Measurements from ENCODE around the gene SPATA1. TPM values are rescaled to one million over a fixed set of nuclear protein-coding genes. Genes with fewer than 3 reads are reported as not detected.

SPATA1 gene
- total and polyA plus RNA-seq, 2 of the 8 experiments (the other 6 are each of a cell fraction or from before 2014, with no cell fraction given), result 0.51 to 1.1 TPM

- no peak overlapping the region for H2AK5ac ChIP-seq (ENCODE audit: low read depth, low read length)
- no peak overlapping the region for H3K27ac ChIP-seq (ENCODE audit: low read depth, low read length)
- no peaks in the 10 kb centered on the region for H3K79me1 ChIP-seq (ENCODE audit: low read depth, low read length)
- H3K9ac ChIP-seq (replicated peaks in 1 of 4; ENCODE audit: extremely low read depth in 1 of 4, low read depth in 3 of 4, low read length in 3 of 4), result no peak overlapping the region
- no peaks in the 10 kb centered on the region for H3K27me3 ChIP-seq (replicated peaks in 1 of 4; ENCODE audit: control insufficient read depth in 3 of 4, extremely low read depth in 1 of 4, insufficient read depth in 3 of 4, low read length in 3 of 4)
- H4K20me1 ChIP-seq (replicated peaks in 1 of 2; ENCODE audit: control insufficient read depth in 1 of 2, insufficient read depth in 2 of 2, low read length in 2 of 2), result no peaks in the 10 kb centered on the region
- H4K8ac ChIP-seq (ENCODE audit: extremely low read depth, insufficient read depth, low read length), result no peak overlapping the region
- H4K5ac ChIP-seq (ENCODE audit: insufficient read length, low read depth, low read length), result no peak overlapping the region
- H2BK15ac ChIP-seq (ENCODE audit: low read length), result no peak overlapping the region
- H3K56ac ChIP-seq (replicated peaks; ENCODE audit: insufficient read length, low read depth, low read length), result no peak overlapping the region
- H2AFZ ChIP-seq (ENCODE audit: low read length), result no peak overlapping the region
- H3K23me2 ChIP-seq (ENCODE audit: low read depth, low read length), result peaks cover 5% of the 10 kb centered on the region; the same call in 1 of the 2 replicates
- H3K4me2 ChIP-seq (ENCODE audit: insufficient read depth in 1 of 2, low read depth in 2 of 2, low read length in 2 of 2), result no peak overlapping the region
- no peaks in the 10 kb centered on the region for H3K36me3 ChIP-seq (ENCODE audit: control insufficient read depth in 2 of 4, insufficient read depth in 4 of 4, low read length in 3 of 4)
- no peaks in the 10 kb centered on the region for H3K79me2 ChIP-seq (ENCODE audit: control insufficient read depth in 1 of 2, insufficient read depth in 2 of 2, low read length in 2 of 2)
- no peak overlapping the region for H3K18ac ChIP-seq (ENCODE audit: extremely low read depth, low read length)
- no peak for DNase-seq (ENCODE audit: low read depth in 1 of 2, low spot score in 2 of 2)
- no peak overlapping the region for H3K23ac ChIP-seq (ENCODE audit: insufficient read length)
- POLR2A ChIA-PET (ENCODE audit: partially characterized antibody), result no interaction called here
- H2BK12ac ChIP-seq (ENCODE audit: low read depth, low read length), result no peak overlapping the region
- peaks cover 4 to 13% (median 6%) of the 10 kb centered on the region in 4 experiments; a peak in 6 of 7 replicates for H3K4me1 ChIP-seq (replicated peaks in 1 of 4; ENCODE audit: control insufficient read depth in 3 of 4, insufficient read depth in 4 of 4, low read length in 3 of 4)
- no peak overlapping the region for H3K4ac ChIP-seq (replicated peaks; ENCODE audit: insufficient read length, low read depth, low read length)
- no peak for FAIRE-seq
- no peak overlapping the region for H2BK5ac ChIP-seq (ENCODE audit: low read depth, low read length)
- no peak overlapping the region for H4K91ac ChIP-seq (replicated peaks; ENCODE audit: insufficient read length, low read length)
- no peak overlapping the region for H3K4me3 ChIP-seq (ENCODE audit: extremely low read depth in 1 of 4, insufficient read depth in 2 of 4, low read depth in 3 of 4, low read length in 4 of 4)
- H2BK20ac ChIP-seq (ENCODE audit: low read length), result no peak overlapping the region
- H3K9me3 ChIP-seq (ENCODE audit: insufficient read depth in 2 of 2, low read depth in 1 of 2, low read length in 1 of 2), result no peaks in the 10 kb centered on the region; a peak in 1 of 4 replicates
- no peak for TF ChIP-seq TAF1 (IDR thresholded peaks at IDR 0.05; ENCODE audit: low read depth, low read length)
- no peak for TF ChIP-seq BACH1 (IDR thresholded peaks at IDR 0.05; ENCODE audit: low read length)
- TF ChIP-seq JUN (IDR thresholded peaks at IDR 0.05; ENCODE audit: low read depth, low read length), result no peak
- TF ChIP-seq CHD1 (IDR thresholded peaks at IDR 0.05; ENCODE audit: low read depth, low read length), result no peak
- CTCF ChIA-PET (ENCODE audit: partially characterized antibody), result no interaction called here
- H3K14ac ChIP-seq (ENCODE audit: insufficient read length), result no peak overlapping the region
- H2BK120ac ChIP-seq (replicated peaks; ENCODE audit: low read depth, low read length), result no peak overlapping the region
These were observed 63.0 kb downstream of the SPATA1 start for GRCh38 chr1:84569216-84569615.
